ENCODE measurements around the gene PIR. TPM values are rescaled to one million over a fixed set of nuclear protein-coding genes. Genes with fewer than 3 reads are reported as not detected.

The PIR gene
- total RNA-seq, 1 experiment from 2014 or later = 27.5 TPM

GRCh38 chrX:15512401-15512965, 19.4 kb upstream of the PIR start:
- ChIA-PET POLR2A (no interaction called here), CTCF (no interaction called here), RAD21 (ENCODE audit: low non-redundant PET in 1 of 2, low total read pairs in 2 of 2, uncharacterized antibody in 2 of 2, unreplicated experiment in 2 of 2) (no interaction called here)
- intact Hi-C loops (cut with micrococcal nuclease) = no loop called here
- no peak overlapping the region for H3K27ac ChIP-seq (ENCODE audit: low read depth, low read length)
- no peak overlapping the region for H3K4me2 ChIP-seq (ENCODE audit: low read length)
- no peaks in the 10 kb centered on the region for H4K20me1 ChIP-seq (ENCODE audit: insufficient read depth)
- ATAC-seq (no peak), DNase-seq (ENCODE audit: low read depth, low spot score) (no peak)
- H3K9ac ChIP-seq (ENCODE audit: low read length) = no peak overlapping the region
- no peaks in the 10 kb centered on the region for H3K9me3 ChIP-seq (ENCODE audit: control insufficient read depth in 1 of 2, insufficient read depth in 1 of 2, low read depth in 1 of 2, low read length in 2 of 2)
- no peak overlapping the region for H3K4me3 ChIP-seq (replicated peaks in 1 of 2; ENCODE audit: low read depth in 1 of 2, low read length in 2 of 2)
- H3K36me3 ChIP-seq (ENCODE audit: control insufficient read depth in 1 of 2, insufficient read depth in 2 of 2, low read length in 2 of 2) = no peaks in the 10 kb centered on the region
- no peak overlapping the region for H2AFZ ChIP-seq (ENCODE audit: low read depth, low read length, poor library complexity, severe bottlenecking)
- TF ChIP-seq YY1 (IDR thresholded peaks at IDR 0.05; ENCODE audit: extremely low read depth, insufficient replicate concordance, low read depth, low read length) (no peak), ZNF274 (IDR thresholded peaks at IDR 0.05; ENCODE audit: low read depth, low read length) (no peak), JUND (IDR thresholded peaks at IDR 0.05) (no peak), MAX (IDR thresholded peaks at IDR 0.05) (no peak), ZBTB33 (IDR thresholded peaks at IDR 0.05; ENCODE audit: extremely low read depth, insufficient replicate concordance, low read length) (no peak), FOSL1 (IDR thresholded peaks at IDR 0.05; ENCODE audit: low read depth) (no peak), EZH2phosphoT487 (IDR thresholded peaks at IDR 0.05; ENCODE audit: borderline replicate concordance) (no peak), SRF (IDR thresholded peaks at IDR 0.05; ENCODE audit: low read depth) (no peak), ZFX (IDR thresholded peaks at IDR 0.05) (no peak), SIN3A (IDR thresholded peaks at IDR 0.05; ENCODE audit: low read depth) (no peak), CTCF (IDR thresholded peaks at IDR 0.05 in 2 of 3, conservative IDR thresholded peaks at IDR 0.05 in 1 of 3; ENCODE audit: borderline replicate concordance in 1 of 3, insufficient read depth in 1 of 3, low read depth in 2 of 3, low read length in 2 of 3) (no peak), ELF1 (IDR thresholded peaks at IDR 0.05; ENCODE audit: borderline replicate concordance, low read depth) (no peak), CBX3 (IDR thresholded peaks at IDR 0.05; ENCODE audit: low read depth) (no peak), CEBPB (IDR thresholded peaks at IDR 0.05; ENCODE audit: low read depth) (no peak), POLR2A (IDR thresholded peaks at IDR 0.05; ENCODE audit: borderline replicate concordance, extremely low read depth, insufficient read depth, insufficient read length) (no peak), EZH2 (IDR thresholded peaks at IDR 0.05) (no peak), ATF3 (IDR thresholded peaks at IDR 0.05) (no peak), RAD21 (IDR thresholded peaks at IDR 0.05; ENCODE audit: low read depth) (no peak), REST (IDR thresholded peaks at IDR 0.05; ENCODE audit: low read depth) (no peak), POLR2AphosphoS5 (IDR thresholded peaks at IDR 0.05; ENCODE audit: low read depth, low read length) (no peak)
- no peaks in the 10 kb centered on the region for H3K9me2 ChIP-seq (ENCODE audit: insufficient read depth)
- BruUV-seq (replicated peaks) = no TSS peak
- H3K4me1 ChIP-seq (ENCODE audit: control insufficient read depth in 1 of 2, insufficient read depth in 2 of 2, low read length in 2 of 2) = no peaks in the 10 kb centered on the region
- no peaks in the 10 kb centered on the region for H3K79me2 ChIP-seq (ENCODE audit: insufficient read depth, low read length)
- no peaks in the 10 kb centered on the region for H3K27me3 ChIP-seq (ENCODE audit: insufficient read depth, low read length)

All from HCT116 (cell line).